Amygdala (tissue), 56 donors: ENCODE results near the gene CIRBP.

ENCODE experiments used
- DNase-seq, 56 donors: peaks; one replicate each; lab custom pipeline; 2025; lab: John Stamatoyannopoulos, UW

Gene CIRBP

DNA sequence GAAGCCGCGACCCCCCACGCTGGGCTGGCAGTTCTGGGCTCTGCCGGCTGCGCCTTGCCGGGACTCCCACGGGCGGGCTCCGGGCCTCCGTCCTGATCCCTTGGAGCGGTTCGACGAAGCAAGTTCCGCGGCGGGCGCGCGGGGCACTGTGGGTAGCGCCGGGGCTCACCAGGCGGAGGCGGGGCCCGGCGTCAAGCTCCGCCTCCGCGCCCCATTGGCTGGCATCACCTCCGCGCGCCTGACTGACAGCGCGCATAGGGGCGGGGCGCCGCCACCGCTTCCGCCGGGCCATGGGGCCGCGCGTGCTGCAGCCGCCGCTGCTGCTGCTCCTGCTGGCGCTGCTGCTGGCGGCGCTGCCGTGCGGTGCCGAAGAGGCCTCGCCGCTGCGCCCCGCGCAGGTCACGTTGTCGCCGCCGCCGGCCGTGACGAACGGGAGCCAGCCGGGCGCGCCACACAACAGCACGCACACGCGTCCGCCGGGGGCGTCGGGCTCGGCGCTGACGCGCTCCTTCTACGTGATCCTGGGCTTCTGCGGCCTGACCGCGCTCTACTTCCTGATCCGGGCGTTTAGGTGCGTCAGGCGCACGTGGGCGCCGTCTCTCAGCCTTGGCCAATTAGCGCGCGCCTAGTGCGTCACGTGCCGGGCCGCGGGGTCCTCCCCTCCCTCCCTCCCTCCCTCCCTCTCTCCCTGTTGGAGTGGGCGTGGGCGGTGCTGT lies 6.3 kb downstream of the CIRBP start, which contains the start of gene FAM174C:
TSS of gene FAM174C (plus strand) at position 271 of the 716 bp plus-strand sequence. CDS start at position 291, 20 bp downstream.
- peak; percentile 26 to 97 (median 92) for DNase-seq

GRCh38 chr19:1275976-1276627 lies 7.0 kb downstream of the CIRBP start:
- peak in 5 of 56 donors; percentile 34 to 75 (median 71) for DNase-seq

DNA sequence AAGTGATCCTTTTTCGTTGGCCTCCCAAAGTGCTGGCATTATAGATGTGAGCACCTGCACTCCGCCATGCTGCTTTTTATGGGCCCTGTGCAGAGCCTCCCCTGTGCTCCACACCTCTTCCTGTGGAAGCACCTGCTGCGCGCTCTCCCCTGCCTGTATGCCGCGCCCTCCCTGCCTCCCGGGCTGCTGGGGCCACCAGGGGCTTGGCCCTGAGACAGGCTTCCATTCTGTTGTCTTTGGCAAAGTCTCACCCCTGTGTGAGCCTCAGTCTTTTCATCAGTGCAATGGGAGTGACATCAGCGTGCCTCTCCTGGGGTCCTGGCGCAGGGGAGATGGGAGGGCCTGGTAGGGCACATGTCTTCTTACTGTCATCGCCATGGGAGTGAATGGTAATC lies 7.5 kb downstream of the CIRBP start:
- no peak for DNase-seq

GRCh38 chr19:1277061-1277460 lies 7.9 kb downstream of the CIRBP start:
- no peak for DNase-seq

GRCh38 chr19:1278074-1278473 lies 8.9 kb downstream of the CIRBP start:
- no peak for DNase-seq

DNA sequence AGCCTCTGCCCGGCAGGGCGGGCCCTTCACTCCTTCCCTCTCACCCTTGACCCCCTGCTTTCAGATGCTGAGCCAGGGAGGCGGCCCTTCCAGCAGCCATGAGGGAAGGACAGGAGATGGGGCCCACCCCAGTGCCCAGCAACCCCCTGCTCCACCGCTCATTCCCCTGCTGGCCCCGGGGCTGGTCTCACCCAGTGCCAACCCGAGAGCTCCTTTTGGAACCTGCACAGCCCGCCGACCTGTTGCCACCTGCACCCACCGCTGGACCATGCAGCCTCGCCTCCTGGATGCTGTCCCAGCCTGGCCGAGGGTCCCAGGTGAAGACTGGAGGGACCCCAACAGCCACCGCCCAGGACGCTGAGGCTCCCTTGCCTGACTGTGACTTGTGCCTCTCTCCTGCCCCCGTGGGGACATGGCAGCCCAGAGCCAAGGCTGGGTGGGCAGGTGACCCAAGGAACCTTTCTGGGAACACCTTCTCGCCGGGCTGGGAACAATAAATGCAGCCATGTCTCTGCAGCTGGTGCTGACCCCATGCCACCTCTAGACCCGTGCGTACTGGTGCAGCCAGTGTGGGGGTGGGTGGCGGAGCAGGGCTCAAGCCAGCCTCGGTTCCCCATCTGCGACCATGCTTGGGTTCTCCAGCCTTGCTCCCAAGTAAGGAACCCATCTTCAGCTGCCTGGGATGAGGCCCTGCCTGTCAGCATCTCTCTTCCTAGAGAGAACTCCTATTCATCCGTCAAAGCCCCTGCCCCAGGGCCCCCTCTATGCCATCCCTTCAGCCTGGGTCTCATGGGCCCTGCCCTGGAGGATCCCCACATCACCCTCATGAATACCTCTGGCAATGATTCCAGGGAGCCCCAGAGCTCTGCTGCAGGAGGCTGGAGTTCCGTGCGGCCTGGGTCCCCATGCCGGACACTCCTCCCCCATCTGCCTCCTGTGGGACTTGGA lies 9.9 kb downstream of the CIRBP start:
- no peak for DNase-seq

DNA sequence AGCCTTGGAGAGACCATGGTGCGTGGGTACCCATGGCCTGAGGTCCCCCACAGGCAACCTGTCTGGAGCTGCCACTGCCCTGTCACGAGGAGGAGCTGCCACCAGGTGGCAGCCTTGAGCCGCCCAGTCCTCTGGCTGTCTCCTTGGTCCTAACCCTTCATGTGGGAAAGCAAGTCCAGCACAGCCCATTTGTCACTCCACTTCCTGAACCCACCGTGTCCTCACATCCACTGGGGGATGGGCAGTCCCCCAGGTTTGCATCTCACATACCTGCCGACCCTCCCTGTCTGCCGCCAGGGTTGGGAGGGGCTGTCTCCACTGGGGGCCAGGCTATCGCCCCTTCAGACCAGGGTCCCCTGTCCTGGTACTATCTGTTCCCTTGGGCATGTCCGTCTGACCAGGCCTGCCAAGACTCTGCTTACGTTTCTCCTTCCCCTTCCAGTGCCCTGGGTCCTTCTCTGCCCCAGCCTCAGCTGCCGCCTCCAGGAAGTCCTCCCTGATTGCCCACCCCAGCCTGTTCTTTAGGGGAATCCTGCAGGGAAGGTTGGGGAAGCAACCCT lies 10.7 kb downstream of the CIRBP start:
- DNase-seq: peak in 55 of 56 donors; percentile 29 to 90 (median 66)

DNA sequence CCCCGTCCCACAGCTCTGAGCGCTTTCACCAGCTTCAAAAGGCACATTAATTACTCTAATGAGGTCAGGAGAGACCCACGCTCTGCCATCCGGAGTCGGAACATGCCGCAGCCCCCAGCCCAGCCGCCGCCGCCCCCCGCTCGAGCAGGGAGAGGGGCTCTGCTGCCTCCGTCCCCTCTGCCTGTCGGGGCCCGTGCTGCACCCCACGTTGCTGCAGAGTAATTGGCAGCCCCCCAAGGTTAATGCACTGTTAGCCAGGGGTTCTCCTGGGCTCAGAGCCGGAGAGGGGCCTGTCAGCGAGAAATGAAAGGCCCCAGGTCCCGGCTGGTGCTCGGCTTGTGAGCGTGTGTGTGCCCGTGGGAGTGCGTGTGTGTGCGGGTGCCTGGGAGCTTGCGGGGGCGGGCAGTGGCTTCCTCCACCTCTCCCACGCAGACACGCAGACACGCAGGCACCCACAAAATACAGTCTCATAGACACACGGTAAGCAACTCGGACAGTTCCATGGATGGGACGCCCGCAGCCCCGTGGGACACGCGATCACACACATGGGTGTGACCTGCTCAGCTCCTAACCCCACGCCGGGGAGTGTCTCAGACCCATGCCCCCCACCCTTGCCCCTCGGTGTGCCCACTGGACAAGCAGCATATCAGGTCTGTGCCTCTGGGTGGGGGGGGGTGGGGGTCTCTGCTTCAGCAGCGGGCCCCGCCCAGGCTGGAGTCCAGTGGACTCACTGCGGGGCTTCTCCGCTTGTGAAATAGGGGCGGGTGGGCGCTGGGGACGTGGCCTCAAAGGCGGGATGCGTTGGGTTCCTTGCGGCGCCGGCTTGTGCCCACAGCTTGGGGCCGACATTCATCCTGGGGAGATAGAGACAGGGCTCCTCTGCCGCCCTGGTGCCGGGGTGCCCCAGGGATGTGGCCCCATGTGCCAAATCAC lies 11.8 kb downstream of the CIRBP start:
- DNase-seq: no peak

- no peak for DNase-seq
Measured at GRCh38 chr19:1281569-1282287, 12.6 kb downstream of the CIRBP start.

- DNase-seq: no peak
Measured at GRCh38 chr19:1282588-1283206, 13.6 kb downstream of the CIRBP start.

DNA sequence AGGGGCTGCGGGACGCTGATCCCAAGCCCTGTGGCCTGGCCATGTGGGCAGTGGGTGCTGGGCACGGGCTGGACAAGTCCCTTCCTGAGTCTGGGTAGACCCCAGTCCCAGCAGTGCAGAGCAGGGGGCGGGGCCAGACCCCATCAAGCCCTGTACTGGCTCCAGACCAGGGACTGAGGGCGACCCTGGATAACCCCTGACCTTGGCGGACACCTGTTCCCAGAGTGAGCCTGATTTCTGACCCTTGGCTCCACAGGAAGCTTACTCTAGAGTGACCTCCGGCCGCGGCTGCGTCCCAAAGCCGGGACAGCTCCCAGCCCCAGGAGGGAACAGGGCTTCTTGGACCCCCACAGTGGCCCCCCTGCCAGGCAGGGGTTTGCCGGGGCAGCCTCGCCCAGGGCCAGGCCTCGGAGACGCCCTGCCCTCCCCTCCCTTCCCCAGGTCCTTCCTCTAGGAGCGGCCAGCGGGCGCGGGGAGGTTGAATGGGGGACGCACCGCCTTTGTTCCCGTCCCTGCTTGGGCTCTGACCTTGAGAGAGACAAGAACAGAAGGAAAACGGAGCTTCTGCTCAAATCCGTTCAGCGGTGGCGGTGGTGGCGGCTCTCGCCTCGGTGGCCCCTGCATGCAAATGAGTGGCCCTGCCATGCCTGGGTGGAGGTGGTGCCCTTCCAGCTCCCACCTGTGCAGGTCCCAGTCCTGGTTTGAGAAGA lies 14.2 kb downstream of the CIRBP start:
- DNase-seq: no peak

- no peak for DNase-seq
Measured at GRCh38 chr19:1283917-1284292, 14.8 kb downstream of the CIRBP start.

DNA sequence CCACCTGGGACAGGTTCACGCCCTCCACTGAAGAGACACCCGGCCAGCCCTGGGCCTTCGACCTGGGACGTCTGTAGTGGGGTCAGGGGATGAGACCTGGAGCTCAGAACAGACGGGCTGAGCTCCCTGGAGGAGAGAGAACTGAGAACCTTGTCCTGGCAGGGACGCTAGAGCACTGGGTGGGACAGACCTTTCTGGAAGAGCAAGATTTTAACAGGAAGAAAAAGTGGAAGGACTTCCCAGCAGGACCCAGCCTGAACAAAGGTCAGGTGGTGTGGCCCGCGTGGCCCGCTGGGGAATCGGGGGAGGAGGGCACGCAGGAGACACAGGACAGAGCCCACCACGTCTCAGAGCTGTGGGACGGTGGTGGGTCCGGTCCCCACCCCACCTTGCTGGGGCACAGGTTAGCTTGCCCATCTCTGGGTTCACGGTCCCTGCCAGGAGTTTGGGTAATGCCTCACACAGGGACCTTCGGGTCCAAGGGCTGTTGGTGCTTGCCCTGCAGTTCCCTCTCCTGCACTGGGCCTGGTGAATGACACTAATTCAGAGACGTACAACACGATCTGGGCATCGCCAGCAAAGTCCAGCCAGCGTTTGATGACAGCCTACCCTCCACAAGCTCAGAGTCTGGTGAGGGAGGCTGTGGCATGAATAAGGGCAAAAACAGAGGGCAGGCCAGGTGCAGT lies 15.3 kb downstream of the CIRBP start:
- no peak for DNase-seq

- DNase-seq: no peak
Measured at GRCh38 chr19:1284979-1285736, 16.0 kb downstream of the CIRBP start.

DNA sequence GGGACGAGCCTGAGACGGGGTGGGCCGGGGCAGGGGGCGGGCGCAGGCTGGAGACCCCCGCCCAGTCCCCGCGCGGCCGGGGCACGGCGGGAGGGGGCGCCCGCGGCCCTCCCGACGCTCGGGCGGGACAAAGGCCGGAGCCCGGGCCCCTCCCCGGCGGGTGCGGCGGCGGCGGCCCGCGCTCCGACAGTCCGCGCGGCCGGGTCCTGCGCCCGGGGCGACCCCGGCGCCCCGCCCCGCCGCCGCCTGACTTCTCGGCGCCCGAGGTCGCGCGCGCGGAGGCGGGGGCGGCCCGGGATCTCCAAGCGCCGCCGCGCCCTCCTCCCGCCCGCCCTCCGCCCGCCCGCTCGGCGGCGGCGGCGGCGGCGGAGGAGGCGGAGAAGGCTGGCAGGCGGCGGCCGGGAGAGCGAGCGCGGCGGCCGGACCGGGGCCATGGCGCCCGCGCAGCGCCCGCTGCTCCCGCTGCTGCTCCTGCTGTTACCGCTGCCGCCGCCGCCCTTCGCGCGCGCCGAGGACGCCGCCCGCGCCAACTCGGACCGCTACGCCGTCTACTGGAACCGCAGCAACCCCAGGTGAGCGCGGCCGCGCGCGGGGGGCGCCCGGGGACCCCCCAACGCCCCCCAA lies 16.7 kb downstream of the CIRBP start, which contains the start of gene EFNA2:
TSS of gene EFNA2 (plus strand) at position 137 of the 624 bp plus-strand sequence. CDS start at position 433, 296 bp downstream.
- DNase-seq: no peak
